ENCODE data around the gene VSTM2L.
"Not testable (repeated sequence)": the region's sequence is repeated elsewhere in the genome, so short reads cannot be mapped to it uniquely, and the experiment has no call there.

VSTM2L gene

GRCh38 chr20:37939701-37940560 lies 37.0 kb downstream of the VSTM2L start:
- no peak for DNase-seq

- no peak for DNase-seq
These were observed 37.9 kb downstream of the VSTM2L start for GRCh38 chr20:37940858-37941257.

GRCh38 chr20:37941332-37941731 lies 38.4 kb downstream of the VSTM2L start:
- DNase-seq, result no peak

GRCh38 chr20:37941992-37942391 lies 39.1 kb downstream of the VSTM2L start:
- no peak for DNase-seq

GRCh38 chr20:37943033-37943432 lies 40.1 kb downstream of the VSTM2L start:
- peak; percentile 33 for DNase-seq

GRCh38 chr20:37943501-37944455 lies 40.9 kb downstream of the VSTM2L start:
- peak; percentile 43 for DNase-seq

GRCh38 chr20:37944456-37944981 lies 41.6 kb downstream of the VSTM2L start:
- DNase-seq, result peak; percentile 45

GRCh38 chr20:37945091-37945547 lies 42.2 kb downstream of the VSTM2L start:
- DNase-seq, result peak; percentile 30

- DNase-seq, result peak; percentile 9
These were observed 44.0 kb downstream of the VSTM2L start for GRCh38 chr20:37946946-37947345.

- no peak for DNase-seq
These were observed 45.0 kb downstream of the VSTM2L start for GRCh38 chr20:37947943-37948342.

- peak; percentile 9 for DNase-seq
These were observed 46.0 kb downstream of the VSTM2L start for GRCh38 chr20:37948956-37949355.

GRCh38 chr20:37954190-37954589 lies 51.3 kb downstream of the VSTM2L start:
- DNase-seq, result peak; percentile 3

- DNase-seq, result peak; percentile 9
These were observed 51.7 kb downstream of the VSTM2L start for GRCh38 chr20:37954626-37955025.

GRCh38 chr20:37955511-37955910 lies 52.6 kb downstream of the VSTM2L start:
- peak; percentile 19 for DNase-seq

GRCh38 chr20:37956107-37956585 lies 53.2 kb downstream of the VSTM2L start:
- DNase-seq, result no peak

GRCh38 chr20:37958856-37959520 lies 56.1 kb downstream of the VSTM2L start:
- peak; percentile 15 for DNase-seq

- no peak for DNase-seq
These were observed 58.1 kb downstream of the VSTM2L start for GRCh38 chr20:37961066-37961465.

- not testable (repeated sequence) for DNase-seq
These were observed 60.6 kb downstream of the VSTM2L start for GRCh38 chr20:37963483-37963882.

GRCh38 chr20:37968841-37969401 lies 66.0 kb downstream of the VSTM2L start:
- peak; percentile 21 for DNase-seq

- peak; percentile 1 for DNase-seq
These were observed 67.3 kb downstream of the VSTM2L start for GRCh38 chr20:37969949-37970855.

GRCh38 chr20:37970856-37971245 lies 67.9 kb downstream of the VSTM2L start:
- DNase-seq, result peak; percentile 4
